Stromal cell of bone marrow (primary cell): Measurements from ENCODE around the gene BMP8A.
"Not testable (repeated sequence)": the region's sequence is repeated elsewhere in the genome, so short reads cannot be mapped to it uniquely, and the experiment has no call there.

Experiments used
- DNase-seq: peaks from one replicate; pipeline ENCODE4 v3.0.0-alpha.2; 2012; ENCODE audit warnings: low read depth

The BMP8A gene, protein sequence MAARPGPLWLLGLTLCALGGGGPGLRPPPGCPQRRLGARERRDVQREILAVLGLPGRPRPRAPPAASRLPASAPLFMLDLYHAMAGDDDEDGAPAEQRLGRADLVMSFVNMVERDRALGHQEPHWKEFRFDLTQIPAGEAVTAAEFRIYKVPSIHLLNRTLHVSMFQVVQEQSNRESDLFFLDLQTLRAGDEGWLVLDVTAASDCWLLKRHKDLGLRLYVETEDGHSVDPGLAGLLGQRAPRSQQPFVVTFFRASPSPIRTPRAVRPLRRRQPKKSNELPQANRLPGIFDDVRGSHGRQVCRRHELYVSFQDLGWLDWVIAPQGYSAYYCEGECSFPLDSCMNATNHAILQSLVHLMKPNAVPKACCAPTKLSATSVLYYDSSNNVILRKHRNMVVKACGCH

GRCh38 chr1:39491146-39491921 is at the start of gene BMP8A:
Gene BMP8A, plus strand, starts transcription at chr1:39491636. Its CDS starts 356 bp downstream, at chr1:39491992.
- DNase-seq, result no peak

DNA sequence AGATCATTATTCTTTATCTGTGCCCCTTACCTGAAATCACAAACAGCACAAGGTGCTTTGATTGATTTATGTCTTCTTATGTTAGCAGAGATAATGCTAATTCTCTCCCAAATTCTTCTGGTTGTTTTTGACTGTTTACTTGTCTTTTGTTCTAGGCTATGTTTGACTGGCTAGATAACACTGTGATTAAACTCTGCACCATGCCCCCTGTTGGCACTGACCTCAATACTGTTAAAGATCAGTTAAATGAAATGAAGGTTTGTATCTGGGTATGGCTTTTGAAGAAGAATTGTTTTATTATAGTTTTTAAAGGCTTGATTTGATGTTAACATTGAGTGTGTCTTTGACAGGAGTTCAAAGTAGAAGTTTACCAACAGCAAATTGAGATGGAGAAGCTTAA is 49.6 kb upstream of the BMP8A start:
- DNase-seq, result no peak

DNA sequence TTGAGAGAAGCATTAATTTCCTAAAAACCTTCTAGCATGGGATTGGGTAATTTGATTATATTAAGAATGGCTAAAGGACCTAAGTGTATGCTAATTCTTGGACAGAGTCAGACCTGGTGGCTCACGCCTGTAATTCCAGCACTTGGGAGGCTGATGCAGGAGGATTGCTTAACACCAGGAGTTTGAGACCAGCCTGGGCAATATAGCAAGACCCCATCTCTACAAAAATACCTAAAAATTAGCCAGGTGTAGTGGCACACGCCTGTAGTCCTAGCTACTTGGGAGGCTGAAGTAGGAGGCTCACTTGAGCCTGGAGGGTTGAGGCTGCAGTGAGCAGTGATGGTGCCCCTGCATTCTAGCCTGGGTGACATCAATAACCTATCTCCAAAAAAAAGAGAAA is 45.9 kb upstream of the BMP8A start:
- DNase-seq, result no peak

DNA sequence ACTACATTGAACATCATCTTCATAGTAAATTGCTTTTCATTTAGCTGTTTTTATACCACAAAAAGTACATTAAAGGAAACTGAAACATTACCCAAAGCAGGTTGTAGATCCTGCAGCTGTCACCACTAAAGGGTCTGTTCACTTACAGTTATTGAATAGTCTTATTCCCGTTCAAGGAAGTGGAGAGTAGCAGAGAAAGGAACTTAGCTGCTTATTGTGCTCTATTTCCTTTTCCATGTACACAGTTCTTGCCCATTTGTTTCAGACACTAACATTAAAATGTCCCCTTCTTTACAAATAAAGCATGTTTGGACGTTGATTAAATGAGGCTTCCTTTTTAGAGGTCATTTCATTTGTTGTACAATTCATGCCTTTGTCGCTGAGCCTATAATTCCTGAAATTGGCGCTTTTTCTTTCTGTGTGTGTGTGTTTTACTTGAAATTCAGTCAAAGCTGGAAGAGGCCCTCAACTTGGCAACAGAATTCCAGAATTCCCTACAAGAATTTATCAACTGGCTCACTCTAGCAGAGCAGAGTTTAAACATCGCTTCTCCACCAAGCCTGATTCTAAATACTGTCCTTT is 44.4 kb upstream of the BMP8A start:
- no peak for DNase-seq

- not testable (repeated sequence) for DNase-seq
These were observed 41.4 kb upstream of the BMP8A start for GRCh38 chr1:39450041-39450440.

- DNase-seq, result peak; percentile 49
These were observed 40.4 kb upstream of the BMP8A start for GRCh38 chr1:39450956-39451606.

- no peak for DNase-seq
These were observed 39.4 kb upstream of the BMP8A start for GRCh38 chr1:39452081-39452480.

DNA sequence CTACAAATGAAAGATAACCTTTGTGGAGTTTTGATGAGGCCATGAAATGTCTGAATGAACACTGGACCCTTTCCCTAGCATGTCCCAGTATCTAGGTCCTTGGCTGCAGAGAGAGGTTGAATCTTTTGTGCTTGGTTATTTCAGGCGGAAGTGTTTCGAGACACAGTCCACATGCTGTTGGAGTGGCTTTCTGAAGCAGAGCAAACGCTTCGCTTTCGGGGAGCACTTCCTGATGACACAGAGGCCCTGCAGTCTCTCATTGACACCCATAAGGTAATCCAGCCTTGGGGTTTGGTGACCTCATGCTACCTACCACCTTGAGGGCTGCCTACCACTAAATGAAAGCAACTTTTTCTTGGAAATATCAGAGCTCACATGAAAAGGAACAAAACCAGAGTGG is 38.9 kb upstream of the BMP8A start:
- DNase-seq, result no peak

DNA sequence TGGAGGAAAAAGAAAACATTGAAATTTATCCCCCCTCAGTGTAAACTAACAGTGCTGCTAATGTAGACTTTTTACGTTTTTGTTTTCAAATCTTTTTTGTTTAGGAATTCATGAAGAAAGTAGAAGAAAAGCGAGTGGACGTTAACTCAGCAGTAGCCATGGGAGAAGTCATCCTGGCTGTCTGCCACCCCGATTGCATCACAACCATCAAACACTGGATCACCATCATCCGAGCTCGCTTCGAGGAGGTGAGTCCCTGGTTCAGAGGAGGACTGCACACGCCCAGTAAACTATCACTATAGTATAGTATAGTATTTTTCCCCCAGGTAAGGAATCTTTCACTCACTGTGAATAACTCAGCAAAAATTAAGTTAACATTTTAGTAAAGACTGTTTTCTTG is 37.8 kb upstream of the BMP8A start:
- peak; percentile 49 for DNase-seq

DNA sequence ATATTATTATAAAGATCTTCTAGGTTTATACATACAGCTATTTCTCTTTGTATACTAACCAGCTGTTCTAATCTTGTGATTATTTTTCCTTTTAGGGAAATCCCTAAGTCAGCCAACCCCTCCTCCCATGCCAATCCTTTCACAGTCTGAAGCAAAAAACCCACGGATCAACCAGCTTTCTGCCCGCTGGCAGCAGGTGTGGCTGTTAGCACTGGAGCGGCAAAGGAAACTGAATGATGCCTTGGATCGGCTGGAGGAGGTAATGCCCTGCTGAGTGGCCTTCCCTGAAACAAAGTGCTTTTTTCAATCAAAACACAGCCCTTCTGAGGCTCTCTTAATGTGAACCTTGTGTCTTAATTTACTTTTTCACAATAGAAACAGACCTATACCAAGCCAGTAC is 32.4 kb upstream of the BMP8A start:
- DNase-seq, result no peak

DNA sequence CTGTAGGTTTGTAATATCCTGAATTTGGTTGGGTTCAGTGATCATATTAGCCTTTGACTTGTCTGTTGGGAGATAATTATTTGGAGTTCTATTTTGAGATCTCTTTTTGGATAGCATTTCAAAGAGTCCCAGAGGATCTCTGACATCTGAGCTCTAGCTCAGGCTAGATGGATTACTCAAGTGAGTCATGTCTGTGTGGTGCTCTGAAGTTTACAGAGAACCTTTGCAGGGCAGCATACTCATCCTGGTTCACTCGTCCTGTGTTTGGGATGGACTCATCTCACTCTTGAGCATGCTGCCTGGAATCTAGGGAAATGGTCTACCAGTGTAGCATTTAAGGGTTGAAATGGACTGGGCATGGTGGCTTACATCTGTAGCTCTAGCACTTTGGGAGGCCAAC is 29.4 kb upstream of the BMP8A start:
- peak; percentile 78 for DNase-seq

DNA sequence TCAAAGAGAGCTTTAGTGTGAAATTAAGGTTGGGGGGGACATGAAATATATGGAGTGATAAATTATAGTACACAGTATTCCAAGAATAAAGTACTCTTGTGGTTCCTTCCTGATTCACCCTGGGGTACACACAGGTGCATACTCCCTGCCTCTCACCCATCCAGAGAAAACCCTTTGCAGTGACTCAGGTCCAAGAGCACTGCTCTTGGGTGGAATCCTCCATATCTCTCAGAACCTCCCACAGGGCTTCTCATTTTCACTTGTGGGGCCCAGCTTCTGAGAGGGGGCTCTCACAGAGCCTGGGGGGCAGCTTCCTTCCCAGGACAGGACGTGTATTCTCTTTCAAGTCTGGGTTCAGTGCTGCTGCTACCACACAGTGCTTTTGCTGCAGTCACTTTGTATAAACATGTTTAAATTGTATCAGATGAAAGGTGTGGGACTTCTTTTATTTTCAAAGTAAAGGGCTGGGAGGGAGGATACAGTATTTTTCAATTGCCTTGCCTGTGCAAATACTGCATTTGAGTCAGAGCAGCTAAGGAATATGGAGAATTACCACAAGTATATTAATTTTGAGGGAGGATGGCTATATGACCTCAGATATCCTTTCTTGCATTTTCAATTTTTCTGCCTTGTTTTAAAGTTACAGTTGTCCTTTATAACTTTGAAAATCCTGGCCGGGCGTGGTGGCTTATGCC is 24.9 kb upstream of the BMP8A start:
- no peak for DNase-seq

DNA sequence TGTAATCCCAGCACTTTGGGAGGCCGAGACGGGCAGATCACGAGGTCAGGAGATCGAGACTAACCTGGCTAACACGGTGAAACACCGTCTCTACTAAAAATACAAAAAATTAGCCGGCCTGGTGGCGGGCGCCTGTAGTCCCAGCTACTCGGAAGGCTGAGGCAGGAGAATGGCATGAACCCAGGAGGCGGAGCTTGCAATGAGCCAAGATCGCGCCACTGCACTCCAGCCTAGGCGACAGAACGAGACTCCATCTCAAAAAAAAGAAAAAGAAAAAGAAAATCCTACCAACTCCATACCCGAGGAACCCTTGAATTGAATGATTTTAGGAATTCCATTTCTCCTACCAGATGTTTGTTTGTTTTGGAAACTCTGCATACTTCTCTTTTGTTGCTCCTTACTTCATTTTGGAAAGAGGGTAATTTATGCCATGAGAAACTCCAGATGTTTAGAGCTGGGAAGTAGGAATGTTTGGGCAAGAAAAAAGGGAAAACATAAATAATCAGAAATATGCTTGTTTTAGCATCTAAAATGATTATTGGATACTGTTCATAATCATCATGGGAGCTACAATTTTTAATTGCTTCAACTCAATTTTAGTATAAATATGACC is 24.2 kb upstream of the BMP8A start:
- DNase-seq, result not testable (repeated sequence)

DNA sequence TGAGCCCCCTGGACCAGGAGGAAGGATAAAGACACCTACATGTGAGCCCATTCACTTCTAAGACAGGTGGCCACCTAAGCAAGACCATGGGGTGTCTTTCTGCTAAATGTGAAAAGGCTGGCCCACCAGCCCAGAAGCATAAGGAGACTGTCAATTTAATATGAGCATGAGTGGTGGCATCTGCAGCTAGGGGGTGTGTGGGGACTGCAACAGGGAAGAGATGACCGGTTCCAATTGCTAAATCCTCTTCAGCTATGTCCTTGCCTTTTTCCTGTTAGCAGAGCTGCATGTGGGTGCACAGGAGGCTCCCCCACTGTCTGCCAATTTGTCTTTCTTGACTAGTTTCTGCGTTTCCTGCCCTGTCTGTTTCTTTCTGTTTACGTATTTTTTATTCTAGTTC is 22.3 kb upstream of the BMP8A start:
- no peak for DNase-seq

DNA sequence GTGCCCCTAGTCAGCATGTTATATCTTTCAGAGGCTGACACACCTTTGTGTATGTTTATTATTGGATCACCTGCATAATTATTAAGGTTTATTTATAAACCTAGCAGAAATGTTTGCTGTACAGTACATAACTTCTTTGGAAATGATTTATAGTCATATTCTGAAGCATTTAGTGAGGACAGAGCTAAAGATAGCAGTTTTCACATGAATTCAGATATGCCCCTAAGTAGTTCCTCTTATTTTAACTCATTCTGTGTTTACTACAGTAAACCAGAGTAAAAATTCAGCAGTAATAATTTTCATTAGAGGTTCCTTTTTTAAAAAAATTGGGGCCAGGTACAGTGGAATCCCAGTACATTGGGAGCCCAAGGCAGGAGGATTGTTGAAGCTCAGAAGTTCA is 21.4 kb upstream of the BMP8A start:
- DNase-seq, result no peak

DNA sequence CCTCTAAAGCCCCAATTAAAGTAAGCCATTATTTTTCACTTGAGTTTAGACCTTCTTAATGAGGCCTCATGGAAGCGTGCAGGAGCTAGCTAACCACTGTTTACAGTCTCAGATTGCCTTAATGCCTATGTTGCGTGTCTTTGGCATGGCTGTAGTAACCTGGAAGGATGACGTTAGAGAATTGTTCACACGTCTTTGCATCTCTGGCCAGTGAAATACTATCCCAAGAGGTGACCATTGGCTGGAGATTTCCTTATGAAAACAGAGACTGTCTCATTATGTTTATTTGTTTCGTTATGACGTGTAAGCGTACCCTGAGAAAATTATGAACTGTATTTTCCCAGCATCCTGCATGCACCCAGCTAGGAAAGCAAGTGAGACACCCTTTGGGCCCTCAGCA is 18.6 kb upstream of the BMP8A start:
- DNase-seq, result no peak

GRCh38 chr1:39473324-39473723 is 18.1 kb upstream of the BMP8A start:
- no peak for DNase-seq

DNA sequence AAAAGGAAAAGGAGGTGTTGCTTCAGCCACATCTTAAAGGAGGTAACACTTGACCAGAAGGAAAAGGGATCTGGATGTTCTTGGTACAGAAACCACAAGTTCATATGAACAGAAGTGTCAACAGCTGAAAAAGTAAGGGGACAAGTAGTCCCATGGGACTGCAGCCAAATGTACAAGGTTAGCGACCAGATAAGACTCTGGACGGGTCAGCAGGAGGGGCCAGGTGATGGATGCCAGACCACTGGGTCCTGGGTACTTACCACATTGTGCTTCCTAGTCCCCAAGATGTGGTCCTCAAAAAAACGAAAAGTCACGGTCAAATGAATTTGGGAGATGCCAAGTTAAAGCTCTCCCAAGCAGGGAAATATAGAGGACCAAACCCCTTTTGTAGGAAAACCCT is 16.6 kb upstream of the BMP8A start:
- no peak for DNase-seq

DNA sequence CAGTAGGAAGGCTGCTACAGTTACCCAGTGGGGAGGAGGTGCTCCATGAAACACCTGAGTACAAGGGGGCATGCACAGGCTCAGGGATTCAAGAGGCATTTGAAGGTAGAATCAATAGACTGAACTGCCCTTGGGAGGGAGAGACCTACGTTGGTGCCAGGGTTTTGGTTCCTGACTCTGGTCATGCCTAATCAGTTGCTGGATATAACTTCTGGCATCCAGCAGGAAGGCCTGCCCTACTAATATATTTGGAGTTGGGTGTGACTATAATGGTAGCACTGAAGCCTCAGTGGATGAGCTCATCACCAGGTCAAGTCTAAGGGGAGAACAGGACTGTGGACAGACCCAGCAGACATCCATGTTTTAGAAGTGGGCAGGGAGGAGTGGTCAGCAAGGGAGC is 15.9 kb upstream of the BMP8A start:
- not testable (repeated sequence) for DNase-seq

DNA sequence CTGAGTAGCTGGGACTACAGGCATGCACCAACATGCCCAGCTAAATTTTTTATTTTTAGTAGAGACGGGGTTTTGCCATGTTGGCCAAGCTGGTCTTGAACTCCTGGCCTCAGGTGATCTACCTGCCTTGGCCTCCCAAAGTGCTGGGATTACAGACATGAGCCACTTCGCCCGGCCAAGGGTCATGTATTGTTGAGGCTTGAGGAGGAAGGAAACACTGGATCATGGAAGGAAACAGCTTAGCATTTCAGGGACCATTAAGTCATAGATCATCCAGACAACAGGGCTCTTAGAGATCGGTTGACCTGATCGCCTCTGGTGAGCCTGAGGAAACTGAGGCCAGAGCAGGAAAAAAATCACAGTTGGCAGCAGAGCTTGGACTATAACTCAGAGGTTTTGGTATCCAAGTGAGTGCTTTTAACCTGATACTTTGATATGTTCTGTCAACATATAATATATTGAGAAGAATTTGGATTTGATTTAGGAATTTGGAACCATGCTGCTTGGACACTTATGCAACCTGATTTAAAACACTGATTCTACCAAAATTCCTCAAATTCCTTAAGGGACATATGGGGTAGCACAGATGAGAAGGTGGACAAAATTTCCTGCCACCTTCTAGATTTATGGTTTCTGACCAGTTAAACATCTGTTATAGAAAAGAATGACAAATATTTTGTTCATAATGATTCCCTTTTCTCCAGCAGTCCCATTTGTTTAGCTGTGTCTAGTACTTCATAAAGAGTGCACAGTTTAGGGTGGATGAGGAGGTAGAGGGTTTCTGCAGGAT is 13.1 kb upstream of the BMP8A start:
- no peak for DNase-seq

GRCh38 chr1:39481289-39481688 is 10.1 kb upstream of the BMP8A start:
- DNase-seq, result no peak
